MV-4-11 (cell line): ENCODE measurements around the gene UGT1A8.

Experiments
- DNase-seq: peaks from one replicate; lab custom pipeline; 2025; lab: John Stamatoyannopoulos, UW

The UGT1A8 gene

DNA sequence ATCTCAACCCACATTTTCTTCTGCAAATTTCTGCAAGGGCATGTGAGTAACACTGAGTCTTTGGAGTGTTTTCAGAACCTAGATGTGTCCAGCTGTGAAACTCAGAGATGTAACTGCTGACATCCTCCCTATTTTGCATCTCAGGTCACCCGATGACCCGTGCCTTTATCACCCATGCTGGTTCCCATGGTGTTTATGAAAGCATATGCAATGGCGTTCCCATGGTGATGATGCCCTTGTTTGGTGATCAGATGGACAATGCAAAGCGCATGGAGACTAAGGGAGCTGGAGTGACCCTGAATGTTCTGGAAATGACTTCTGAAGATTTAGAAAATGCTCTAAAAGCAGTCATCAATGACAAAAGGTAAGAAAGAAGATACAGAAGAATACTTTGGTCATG, 150.6 kb downstream of the UGT1A8 start:
- no peak for DNase-seq

DNA sequence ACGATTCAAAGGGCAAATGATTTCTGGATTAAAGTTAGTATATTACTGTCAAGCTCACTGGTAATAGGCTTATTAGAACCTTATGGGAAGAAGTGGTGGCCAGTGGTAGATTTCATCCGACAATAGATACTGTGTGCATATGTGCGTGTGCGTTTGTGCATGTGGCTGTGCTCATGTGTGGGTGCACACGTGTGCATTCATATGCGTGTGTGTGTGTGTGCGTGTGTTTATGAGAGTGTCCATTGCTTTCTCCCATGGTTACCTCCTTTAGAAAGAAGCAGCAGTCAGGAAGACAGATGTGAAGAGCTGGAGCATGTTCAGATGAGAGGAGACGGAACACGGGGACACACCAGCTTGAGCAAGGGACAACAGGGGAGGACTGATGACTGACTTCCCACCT, 151.8 kb downstream of the UGT1A8 start:
- DNase-seq = no peak

DNA sequence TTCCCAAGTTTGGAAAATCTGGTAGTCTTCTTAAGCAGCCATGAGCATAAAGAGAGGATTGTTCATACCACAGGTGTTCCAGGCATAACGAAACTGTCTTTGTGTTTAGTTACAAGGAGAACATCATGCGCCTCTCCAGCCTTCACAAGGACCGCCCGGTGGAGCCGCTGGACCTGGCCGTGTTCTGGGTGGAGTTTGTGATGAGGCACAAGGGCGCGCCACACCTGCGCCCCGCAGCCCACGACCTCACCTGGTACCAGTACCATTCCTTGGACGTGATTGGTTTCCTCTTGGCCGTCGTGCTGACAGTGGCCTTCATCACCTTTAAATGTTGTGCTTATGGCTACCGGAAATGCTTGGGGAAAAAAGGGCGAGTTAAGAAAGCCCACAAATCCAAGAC, 154.7 kb downstream of the UGT1A8 start:
- no peak for DNase-seq

DNA sequence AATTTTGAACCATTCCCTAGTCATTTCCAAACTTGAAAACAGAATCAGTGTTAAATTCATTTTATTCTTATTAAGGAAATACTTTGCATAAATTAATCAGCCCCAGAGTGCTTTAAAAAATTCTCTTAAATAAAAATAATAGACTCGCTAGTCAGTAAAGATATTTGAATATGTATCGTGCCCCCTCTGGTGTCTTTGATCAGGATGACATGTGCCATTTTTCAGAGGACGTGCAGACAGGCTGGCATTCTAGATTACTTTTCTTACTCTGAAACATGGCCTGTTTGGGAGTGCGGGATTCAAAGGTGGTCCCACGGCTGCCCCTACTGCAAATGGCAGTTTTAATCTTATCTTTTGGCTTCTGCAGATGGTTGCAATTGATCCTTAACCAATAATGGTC, 155.2 kb downstream of the UGT1A8 start:
- DNase-seq = no peak

DNA sequence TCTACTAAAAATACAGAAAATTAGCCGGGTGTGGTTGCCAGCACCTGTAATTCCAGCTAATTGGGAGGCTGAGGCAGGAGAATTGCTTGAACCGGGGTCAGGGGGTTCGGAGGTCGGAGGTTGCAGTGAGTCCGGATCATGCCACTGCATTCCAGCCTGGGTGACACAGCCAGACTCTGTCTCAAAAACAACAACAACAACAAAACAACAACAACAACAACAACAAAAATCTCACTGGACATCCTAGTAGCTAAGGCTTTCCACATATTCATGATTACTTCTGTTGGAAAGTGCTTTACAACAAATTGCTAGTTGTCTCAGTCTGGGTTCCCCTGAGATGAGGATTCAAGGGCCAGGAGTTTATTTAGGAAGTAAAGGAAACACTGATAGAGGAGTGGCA, 156.4 kb downstream of the UGT1A8 start:
- no peak for DNase-seq

DNA sequence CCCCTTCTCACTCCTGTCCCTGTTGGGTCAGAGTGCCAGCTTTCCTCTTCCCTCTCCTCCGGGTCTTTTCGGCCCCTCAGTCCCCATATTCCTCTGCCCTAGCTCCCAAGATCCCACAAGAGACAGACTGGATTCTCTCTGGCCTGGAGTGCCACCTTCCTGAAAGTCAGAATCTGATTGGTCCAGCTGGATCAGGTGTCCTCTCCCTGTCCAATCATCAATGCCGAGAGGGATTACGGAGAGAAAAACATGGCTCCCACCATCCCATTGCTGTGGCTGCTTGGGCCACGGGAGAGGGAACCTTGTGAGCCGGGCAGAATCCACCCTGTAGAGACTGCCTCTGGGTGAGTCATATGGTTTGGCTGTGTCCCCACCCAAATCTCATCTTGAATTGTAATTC, 158.0 kb downstream of the UGT1A8 start:
- no peak for DNase-seq

DNA sequence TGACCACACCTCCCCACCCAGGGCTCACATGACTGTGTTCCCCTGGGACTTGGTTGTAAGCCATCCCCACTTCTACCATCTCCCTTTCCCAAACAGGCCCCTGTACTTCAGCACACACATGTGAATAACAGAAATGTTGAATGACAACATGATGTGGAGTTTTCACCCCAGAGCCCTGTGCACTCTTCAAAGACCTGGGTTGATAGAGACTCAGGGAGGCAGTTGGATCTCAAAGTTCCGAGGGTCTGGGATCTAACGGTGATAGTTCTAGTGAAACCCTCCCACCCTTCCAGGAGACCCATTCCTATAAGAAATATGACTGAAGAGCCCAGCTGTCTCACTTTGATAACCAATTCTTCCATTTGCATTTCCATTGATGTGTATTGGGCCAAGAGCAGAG, 160.6 kb downstream of the UGT1A8 start, which contains the start of gene MROH2A:
Gene MROH2A, plus strand, starts transcription at position 301 of the 400 bp plus-strand sequence. CDS start 1,029 bp downstream, outside the sequence.
- no peak for DNase-seq

DNA sequence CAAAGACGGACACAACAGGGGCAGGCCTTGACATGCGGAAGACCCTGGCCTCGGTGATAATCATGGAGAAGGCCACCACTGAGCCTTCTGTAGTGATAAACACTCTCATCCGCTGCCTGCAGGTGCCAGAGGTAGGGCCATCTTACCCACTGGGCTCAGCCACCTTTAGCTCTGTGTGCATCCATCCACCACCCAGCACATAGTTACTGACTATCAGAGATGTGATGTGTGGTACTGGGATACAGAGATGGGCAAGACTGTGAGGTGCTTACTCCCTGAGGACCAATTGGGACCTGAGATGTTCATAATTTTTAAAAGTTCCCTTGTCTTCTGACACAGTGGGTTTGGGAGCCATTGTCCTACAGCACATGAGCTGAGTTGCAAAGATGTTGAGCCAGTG, 162.3 kb downstream of the UGT1A8 start:
- no peak for DNase-seq

DNA sequence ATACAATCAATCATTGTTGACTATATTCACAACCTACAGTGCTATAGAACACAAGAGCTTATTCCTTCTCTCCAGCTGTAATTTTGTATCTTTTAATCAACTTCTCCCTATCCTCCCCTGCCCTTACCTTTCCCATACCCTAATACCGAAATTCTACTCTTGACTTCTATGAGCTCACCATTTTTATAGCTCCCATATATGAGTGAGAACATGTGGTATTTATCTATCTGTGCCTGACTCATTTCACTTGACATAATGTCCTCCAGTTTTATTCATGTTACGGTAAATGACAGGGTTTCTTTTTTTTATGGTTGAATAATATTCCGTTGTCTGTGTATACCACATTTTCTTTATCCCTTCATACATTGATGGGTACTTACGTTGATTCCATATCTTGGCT, 163.3 kb downstream of the UGT1A8 start:
- DNase-seq = no peak

DNA sequence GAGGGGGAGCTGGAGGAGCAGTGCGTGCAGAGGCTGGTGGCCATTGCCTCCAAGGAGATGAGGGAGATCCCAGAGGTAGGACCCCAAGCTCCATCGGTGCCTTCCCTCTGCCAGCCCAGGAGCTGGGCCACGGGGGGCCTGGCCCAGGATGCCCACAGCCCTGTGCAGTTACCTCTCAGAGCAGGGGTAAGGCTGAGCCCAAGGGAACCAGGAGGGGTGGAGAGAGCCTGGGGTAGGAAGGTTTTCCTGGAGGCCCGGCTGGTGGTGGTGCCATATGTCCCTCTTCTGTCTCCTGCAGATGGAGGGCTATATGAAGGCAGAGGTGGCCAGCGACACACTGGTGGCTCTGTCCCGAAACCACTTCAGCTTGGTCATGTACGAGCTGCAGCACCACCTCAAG, 172.1 kb downstream of the UGT1A8 start:
- DNase-seq = no peak

DNA sequence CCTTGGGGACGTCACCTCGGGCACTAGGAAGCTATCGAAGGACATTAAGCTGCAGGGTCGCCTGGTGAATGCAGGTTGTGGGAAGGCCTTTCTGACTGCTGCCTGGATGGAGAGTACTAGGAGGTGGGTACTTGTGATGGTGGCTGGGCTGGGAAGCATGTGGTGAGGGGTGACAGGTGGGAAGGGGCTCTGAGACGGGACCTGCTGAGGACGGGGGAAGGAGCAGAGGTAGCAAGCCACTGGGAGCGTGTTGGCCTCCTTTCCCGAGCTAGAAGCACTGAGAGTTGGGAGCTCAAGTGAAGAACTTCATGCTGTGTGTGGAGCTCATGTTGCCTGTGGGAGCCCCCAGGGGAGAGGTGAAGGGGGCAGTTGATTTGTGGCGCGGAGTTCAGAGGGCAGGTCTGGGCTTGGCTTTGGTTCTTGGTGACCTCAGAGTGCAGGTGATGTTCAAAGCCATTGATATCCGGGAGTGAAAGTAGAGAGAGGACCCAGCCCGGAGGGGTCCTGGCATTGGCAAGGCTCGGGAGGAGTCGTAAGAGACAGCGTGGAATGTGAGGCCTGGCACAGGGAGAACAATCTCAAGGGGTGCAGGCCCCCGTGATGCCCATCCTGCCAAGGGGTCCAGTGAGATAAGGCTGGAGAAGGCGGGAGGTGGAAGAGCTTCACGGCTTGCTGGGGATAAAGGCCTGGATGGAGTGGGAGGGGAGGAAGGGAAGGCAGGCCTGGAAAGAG, 173.9 kb downstream of the UGT1A8 start:
- no peak for DNase-seq

DNA sequence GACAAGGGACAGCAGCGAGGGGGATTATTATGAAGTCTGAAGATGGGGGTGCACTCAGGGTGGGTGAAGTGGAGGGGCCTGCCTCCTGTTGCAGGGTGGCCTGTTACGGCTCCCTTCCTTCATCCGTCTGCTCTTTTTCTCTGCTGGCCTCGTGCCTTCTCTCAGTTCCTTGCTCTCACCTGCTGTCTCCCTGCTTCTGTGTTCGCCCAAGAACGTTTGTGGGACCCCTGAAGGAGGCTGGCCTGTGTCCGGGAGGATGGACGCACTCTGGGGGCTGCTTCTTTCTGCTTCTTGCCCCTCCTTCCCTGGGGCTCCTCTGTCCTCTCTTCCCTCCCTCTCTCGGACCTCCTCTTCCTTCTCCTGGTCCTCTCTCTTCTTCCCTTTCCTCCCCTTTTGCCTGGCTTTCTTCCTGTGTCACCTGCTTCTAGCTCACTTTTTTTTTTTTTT, 174.5 kb downstream of the UGT1A8 start:
- no peak for DNase-seq

DNA sequence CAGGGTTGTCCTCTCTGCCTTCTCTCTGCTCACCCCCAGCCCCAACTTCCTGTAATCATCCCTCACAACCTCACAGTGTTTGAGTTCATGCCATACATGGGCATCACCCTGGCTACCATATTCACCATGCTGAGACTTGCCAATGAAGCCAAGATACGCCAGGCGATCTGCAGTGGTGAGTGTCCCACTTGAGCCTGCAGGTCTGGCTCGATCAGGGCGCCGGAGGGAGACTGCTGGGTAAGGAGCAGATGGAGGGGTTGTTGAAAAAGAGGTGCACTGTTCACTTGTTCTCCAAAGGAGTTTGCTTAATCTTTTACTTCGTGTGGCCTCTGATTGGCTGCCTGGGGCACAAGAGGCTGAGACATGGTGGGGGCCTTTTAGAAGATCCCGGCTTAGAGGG, 175.3 kb downstream of the UGT1A8 start:
- DNase-seq = no peak

DNA sequence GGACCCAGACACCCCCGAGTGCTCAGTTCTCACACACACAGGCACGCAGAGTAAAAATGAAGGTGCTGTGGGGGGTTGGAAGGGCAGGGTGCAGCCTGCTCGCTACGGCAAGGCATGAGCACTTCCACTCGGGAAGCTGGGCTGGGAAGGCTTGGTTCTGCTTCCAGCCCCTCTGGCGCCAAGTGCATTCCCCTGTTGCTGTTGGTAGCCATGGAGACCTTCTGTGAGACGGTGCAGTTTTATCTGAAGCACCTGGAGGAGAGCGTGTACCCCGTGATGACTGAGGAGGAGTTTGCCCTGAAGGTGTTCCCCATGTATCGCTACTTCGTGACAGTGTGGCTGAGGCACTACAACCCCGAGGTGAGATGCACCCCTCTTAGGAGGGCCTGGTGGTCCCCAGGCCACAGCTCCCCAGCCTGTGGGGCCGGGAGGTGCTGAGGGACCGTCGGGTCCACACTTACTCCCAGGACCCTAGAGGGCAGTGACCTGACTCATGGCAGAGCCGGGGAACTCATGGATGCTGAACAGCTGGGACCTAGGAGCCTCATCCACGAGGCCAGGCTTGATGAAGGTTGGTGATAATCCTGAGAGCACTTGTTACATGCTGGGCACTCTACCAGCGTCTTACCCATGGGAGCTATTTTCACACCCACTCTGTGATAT, 176.2 kb downstream of the UGT1A8 start:
- no peak for DNase-seq

DNA sequence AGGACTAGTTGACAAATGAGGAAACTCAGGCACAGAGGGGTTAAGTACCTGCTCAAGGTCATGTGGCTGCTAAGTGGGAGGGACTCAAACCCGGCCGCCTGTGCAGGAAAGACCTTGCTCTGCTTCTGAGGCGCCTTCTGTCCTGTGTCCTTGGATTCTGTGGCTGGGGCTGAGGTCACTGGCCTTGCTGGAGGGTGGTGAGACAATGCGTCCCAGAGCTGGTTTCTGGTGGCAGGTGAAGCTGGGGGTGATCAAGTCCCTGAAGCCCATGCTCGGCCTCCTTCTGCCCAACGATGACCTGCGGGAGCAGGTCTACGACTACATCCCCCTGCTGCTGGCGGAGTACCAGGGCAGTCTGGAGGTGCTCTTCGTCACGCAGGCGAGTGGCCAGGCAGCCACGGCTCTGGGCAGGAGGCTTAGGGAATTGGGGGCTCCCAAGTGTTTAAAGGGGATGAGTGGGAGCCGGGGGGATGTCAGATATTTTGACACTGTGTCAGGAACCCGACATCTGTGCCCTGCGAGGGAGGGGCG, 176.8 kb downstream of the UGT1A8 start:
- DNase-seq = no peak

DNA sequence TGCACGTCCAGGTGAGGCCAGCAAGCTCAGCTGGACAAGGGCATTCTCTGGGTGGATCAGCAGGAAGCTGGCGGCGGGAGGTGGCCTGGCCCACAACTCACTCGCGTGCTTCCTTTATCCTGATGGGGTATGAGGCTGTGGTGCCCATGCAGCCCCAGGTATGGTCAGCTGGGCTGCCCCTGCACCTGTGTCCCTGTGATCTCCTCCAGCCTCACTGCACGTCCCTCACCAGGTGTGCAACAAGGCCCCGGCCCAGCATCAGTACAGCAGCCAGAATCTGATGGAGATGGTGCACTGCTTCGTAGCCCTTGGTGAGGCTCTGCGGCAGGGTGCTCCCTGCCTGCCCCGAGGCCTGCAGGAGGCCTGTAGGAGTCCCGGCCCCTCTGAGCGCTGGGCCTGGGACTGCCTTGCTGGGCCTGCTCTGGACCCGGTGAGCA, 178.3 kb downstream of the UGT1A8 start:
- no peak for DNase-seq

DNA sequence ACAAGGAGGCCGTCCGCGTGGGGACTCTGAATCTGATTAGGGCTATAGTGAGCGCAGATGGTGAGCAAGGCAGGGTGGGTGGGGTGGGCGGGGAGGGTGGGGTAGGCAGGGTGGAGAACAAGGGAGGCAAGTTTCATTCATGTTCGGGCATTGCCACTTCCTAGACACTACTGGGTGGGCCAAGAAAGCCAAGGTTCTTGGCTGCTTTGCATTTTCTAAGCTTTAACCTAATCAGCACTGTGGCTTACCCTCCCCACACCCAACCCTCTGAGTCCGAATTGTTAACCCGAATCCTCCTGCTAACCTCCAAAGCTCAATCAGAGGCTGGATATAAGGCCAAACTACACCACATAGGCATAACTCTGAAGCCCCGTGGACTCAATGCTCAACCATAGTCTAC, 178.8 kb downstream of the UGT1A8 start:
- DNase-seq = no peak

DNA sequence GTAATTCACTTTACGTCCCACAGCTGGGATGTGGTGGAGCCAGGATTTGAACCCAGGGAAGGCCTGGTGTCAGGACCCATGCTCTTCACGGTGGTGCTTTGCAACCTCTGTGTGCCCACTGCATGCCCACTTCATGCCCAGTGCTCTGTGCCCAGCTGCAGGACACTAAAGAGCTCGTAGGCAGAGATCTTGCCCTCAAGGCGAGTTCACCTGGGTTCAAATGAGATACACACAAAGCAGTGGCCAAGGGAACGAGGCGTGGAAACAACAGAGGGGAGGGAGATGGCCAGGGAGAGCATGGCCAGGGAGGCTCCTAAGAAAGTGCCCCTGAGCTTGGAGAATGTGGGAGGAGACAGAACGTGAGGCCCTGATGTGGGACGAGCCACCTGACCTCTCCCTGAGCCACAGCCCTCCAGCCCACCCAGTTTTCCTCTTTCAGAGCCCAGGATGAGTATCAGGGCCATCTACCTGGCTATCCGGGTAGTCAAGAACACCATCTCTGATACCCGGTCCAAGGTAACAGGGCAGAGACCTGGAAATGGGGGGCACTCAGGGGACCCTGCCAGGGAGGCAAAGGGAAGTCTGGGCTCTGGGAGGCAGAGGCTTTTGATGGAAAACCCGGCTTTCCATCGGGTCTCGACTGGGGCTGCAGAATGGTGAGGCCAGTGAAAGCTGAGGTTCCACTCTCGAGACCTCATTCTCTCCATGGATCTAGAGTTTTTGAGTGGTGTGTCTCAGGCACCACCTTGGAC, 181.1 kb downstream of the UGT1A8 start:
- DNase-seq = no peak

DNA sequence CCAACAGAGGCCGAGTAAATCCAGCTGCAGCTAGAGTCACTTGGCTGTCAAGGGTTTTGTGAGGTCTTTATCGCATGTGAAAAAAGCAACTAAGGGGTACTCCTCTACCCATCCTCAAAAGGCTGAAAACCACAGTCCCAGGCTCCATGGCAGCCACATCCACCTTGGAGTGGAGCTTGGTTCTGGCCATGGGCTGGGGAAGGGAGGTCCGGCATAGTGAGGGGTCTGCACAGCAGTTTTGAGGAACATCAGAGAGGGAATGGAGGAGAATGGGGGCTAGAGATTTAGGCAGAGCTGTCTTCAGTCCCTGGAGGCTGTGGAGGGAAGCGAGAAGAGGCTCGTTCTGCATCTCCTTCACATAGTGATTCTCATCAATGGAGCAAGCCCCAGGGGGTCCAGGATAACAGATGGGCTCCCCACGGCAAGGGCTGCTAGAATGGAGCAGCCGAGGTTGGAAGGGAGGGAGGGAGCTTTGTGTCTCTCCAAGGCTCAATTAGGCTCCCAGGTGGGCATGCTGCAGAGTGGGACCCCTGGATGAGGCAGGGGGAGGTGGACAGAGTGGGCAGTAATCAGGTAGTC, 181.7 kb downstream of the UGT1A8 start:
- DNase-seq = no peak

DNA sequence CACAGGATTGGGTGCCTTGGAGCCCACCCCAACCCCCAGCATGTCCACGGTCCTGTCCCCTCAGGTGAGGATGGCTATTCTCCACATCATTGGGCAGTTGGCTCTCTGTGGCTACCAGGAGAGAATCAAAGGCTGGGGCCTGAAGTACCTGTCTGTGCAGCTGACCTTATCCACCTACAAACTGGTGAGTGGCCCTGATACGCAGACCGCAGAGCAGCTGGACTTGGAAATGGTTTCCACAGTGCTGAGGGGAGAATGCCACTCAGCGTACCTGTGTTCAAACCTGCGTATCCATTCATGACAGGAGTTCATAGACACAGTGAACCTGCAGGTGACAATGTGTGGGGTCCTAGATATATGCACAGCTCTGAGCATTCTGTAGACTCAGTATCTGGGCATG, 182.3 kb downstream of the UGT1A8 start:
- DNase-seq = no peak

DNA sequence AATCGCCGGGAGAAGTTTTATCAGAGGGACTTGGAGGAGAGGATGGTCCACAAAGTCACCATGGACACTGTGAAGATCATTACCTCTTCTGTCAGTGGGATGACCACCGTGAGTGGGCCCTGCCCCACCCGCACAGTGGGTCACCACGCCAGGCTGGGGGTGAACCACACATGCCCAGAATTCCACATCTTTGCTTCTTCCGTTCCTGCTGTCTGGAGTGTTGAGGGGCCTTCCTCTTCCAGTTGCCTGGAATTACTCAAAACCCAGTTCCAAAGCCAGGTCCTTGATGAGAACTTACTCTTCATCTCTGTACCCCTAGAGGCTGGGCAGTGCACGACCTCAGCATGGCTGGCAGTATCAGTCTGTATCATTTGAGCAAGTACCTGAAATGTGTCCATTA, 182.8 kb downstream of the UGT1A8 start:
- no peak for DNase-seq
